ENCODE results near the gene FRS3. TPM values are rescaled to one million over a fixed set of nuclear protein-coding genes. Genes with fewer than 3 reads are reported as not detected.

FRS3 gene
- total and polyA plus RNA-seq, 9 of the 15 experiments (the other 6 are each of a cell fraction or from before 2014, with no cell fraction given): 0.03 to 3.7 (median 1.6) TPM

GRCh38 chr6:41723530-41724227, 56.0 kb downstream of the FRS3 start (continued):
- TF ChIP-seq MTF1 (CRISPR knock-in tag; IDR thresholded peaks at IDR 0.05; ENCODE audit: borderline replicate concordance) (no peak), FOXP1 (CRISPR knock-in tag; IDR thresholded peaks at IDR 0.05) (no peak), CREM (IDR thresholded peaks at IDR 0.05; ENCODE audit: low read depth) (peak; percentile 30; the same call in 1 of the 2 replicates), ETV5 (CRISPR knock-in tag; IDR thresholded peaks at IDR 0.05; ENCODE audit: low read depth) (peak; percentile 34; the same call in 1 of the 2 replicates), ZBTB11 (CRISPR knock-in tag; IDR thresholded peaks at IDR 0.05) (peak in 1 of 3 experiments; percentile 36; a peak in 1 of 6 replicates), RBM14 (IDR thresholded peaks at IDR 0.05; ENCODE audit: borderline replicate concordance, insufficient read depth, low read depth, low read length) (no peak), HDAC2 (IDR thresholded peaks at IDR 0.05) (no peak), ZNF23 (CRISPR knock-in tag; IDR thresholded peaks at IDR 0.05) (no peak), ZNF444 (CRISPR knock-in tag; IDR thresholded peaks at IDR 0.05) (no peak), SPI1 (IDR thresholded peaks at IDR 0.05; ENCODE audit: borderline replicate concordance, low read depth, low read length) (peak; percentile 69; the same call in 1 of the 2 replicates), USF2 (CRISPR knock-in tag; IDR thresholded peaks at IDR 0.05) (no peak), MAZ (CRISPR knock-in tag; conservative IDR thresholded peaks at IDR 0.05 in 1 of 2, IDR thresholded peaks at IDR 0.05 in 1 of 2) (peak in 1 of 2 experiments; percentile 40; a peak in 1 of 4 replicates), TSHZ1 (CRISPR knock-in tag; IDR thresholded peaks at IDR 0.05) (no peak), EP400 (IDR thresholded peaks at IDR 0.05) (no peak), CEBPB (tag; IDR thresholded peaks at IDR 0.05) (peak; percentile 99), ARID1B (IDR thresholded peaks at IDR 0.05) (peak; percentile 15; the same call in 1 of the 2 replicates), TRIM24 (IDR thresholded peaks at IDR 0.05) (peak in 1 of 2 experiments; percentile 65; a peak in 2 of 4 replicates), ZNF12 (CRISPR knock-in tag; IDR thresholded peaks at IDR 0.05) (0 out of 2 replicates have a peak, but pooled peaks have one; percentile 30), MYC (IDR thresholded peaks at IDR 0.05; ENCODE audit: low read depth, low read length) (0 out of 2 replicates have a peak, but pooled peaks have one; percentile 24), MYC (CRISPR knock-in tag; IDR thresholded peaks at IDR 0.05; ENCODE audit: borderline replicate concordance, low read depth) (no peak)

Measured in K562 (cell line).